ENCODE data around the gene IL12A. TPM values are rescaled to one million over a fixed set of nuclear protein-coding genes. Genes with fewer than 3 reads are reported as not detected.

The IL12A gene
- total and polyA plus RNA-seq, 2 of the 8 experiments (the other 6 are each of a cell fraction or from before 2014, with no cell fraction given) = 0.41 to 0.92 TPM

DNA sequence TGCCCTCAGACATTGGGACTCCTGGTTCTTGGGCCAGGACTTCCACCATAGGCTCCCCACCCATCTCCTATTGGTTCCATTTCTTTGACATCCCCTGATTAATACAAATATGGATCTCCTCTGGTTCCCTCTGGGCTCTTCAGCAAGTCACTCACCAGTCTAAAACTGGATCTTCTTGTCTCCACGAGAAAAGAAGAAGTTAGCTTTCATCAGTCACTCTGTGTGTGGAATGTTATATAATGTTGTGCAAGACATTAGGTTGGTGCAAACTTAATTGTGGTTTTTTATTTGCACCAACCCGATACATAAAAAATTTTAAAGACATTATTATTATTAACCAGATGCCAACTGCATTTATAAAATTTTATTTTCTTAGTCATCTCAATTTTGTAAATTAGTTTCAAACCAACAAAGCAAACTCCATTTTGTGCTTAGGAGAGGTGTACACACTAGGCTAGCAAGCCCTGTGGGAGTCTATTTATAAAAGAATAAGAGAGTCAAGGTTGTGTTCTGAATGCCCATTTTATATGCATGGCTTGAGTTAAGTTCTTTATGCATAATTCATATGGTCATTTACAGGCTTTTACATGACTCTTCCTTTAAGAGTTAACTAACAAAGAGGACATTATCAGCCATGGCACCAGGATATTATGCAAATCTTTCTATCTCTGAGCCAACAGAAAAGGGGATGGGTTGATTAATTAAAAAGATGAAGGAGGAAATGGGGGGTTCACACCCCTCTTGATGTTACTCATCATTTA, 35.1 kb upstream of the IL12A start:
- FAIRE-seq (no peak), DNase-seq (ENCODE audit: low read depth in 1 of 2, low spot score in 2 of 2) (no peak)
- no peaks in the 10 kb centered on the region for H3K36me3 ChIP-seq (ENCODE audit: control insufficient read depth in 2 of 4, insufficient read depth in 4 of 4, low read length in 3 of 4)
- no peak overlapping the region for H3K9ac ChIP-seq (replicated peaks in 1 of 4; ENCODE audit: extremely low read depth in 1 of 4, low read depth in 3 of 4, low read length in 3 of 4)
- no peak overlapping the region for H2BK12ac ChIP-seq (ENCODE audit: low read depth, low read length)
- H2AFZ ChIP-seq (ENCODE audit: low read length) = no peak overlapping the region
- no peaks in the 10 kb centered on the region for H3K79me2 ChIP-seq (ENCODE audit: control insufficient read depth in 1 of 2, insufficient read depth in 2 of 2, low read length in 2 of 2)
- no peaks in the 10 kb centered on the region for H3K4me1 ChIP-seq (replicated peaks in 1 of 4; ENCODE audit: control insufficient read depth in 3 of 4, insufficient read depth in 4 of 4, low read length in 3 of 4)
- H4K5ac ChIP-seq (ENCODE audit: insufficient read length, low read depth, low read length) = no peak overlapping the region
- H3K27me3 ChIP-seq (replicated peaks in 1 of 4; ENCODE audit: control insufficient read depth in 3 of 4, extremely low read depth in 1 of 4, insufficient read depth in 3 of 4, low read length in 3 of 4) = no peaks in the 10 kb centered on the region
- H4K91ac ChIP-seq (replicated peaks; ENCODE audit: insufficient read length, low read length) = no peak overlapping the region
- no peak overlapping the region for H3K23ac ChIP-seq (ENCODE audit: insufficient read length)
- H3K4ac ChIP-seq (replicated peaks; ENCODE audit: insufficient read length, low read depth, low read length) = no peak overlapping the region
- POLR2A ChIA-PET (ENCODE audit: partially characterized antibody) = no interaction called here
- H3K56ac ChIP-seq (replicated peaks; ENCODE audit: insufficient read length, low read depth, low read length) = no peak overlapping the region
- CTCF ChIA-PET (ENCODE audit: partially characterized antibody) = interaction anchor here (0.6 to 1.4 kb wide), 4 partner anchors 10 to 53 kb away, joined by 3 to 6 read pairs (median 4); partner anchors contain the start of gene IL12A
- no peaks in the 10 kb centered on the region for H3K23me2 ChIP-seq (ENCODE audit: low read depth, low read length)
- no peak overlapping the region for H3K18ac ChIP-seq (ENCODE audit: extremely low read depth, low read length)
- no peak overlapping the region for H2AK5ac ChIP-seq (ENCODE audit: low read depth, low read length)
- no peaks in the 10 kb centered on the region for H3K9me3 ChIP-seq (ENCODE audit: insufficient read depth in 2 of 2, low read depth in 1 of 2, low read length in 1 of 2)
- no peak overlapping the region for H2BK5ac ChIP-seq (ENCODE audit: low read depth, low read length)
- H3K4me2 ChIP-seq (ENCODE audit: insufficient read depth in 1 of 2, low read depth in 2 of 2, low read length in 2 of 2) = no peak overlapping the region
- no peaks in the 10 kb centered on the region for H3K79me1 ChIP-seq (ENCODE audit: low read depth, low read length)
- H4K8ac ChIP-seq (ENCODE audit: extremely low read depth, insufficient read depth, low read length) = no peak overlapping the region
- H3K27ac ChIP-seq (ENCODE audit: low read depth, low read length) = no peak overlapping the region
- no peak overlapping the region for H2BK120ac ChIP-seq (replicated peaks; ENCODE audit: low read depth, low read length)
- H2BK20ac ChIP-seq (ENCODE audit: low read length) = no peak overlapping the region
- H3K4me3 ChIP-seq (ENCODE audit: extremely low read depth in 1 of 4, insufficient read depth in 2 of 4, low read depth in 3 of 4, low read length in 4 of 4) = no peak overlapping the region
- H3K14ac ChIP-seq (ENCODE audit: insufficient read length) = no peak overlapping the region
- H4K20me1 ChIP-seq (replicated peaks in 1 of 2; ENCODE audit: control insufficient read depth in 1 of 2, insufficient read depth in 2 of 2, low read length in 2 of 2) = no peaks in the 10 kb centered on the region
- 87% methylated on average over 2 of the region's 2 CpGs; no CpG with 5 or more reads in 1 of the 2 experiments for WGBS, 2 experiments (ENCODE audit: extremely low coverage in 1 of 2, insufficient coverage in 1 of 2, insufficient read length in 1 of 2, insufficient replicate concordance in 2 of 2, low coverage in 1 of 2, low lambda C conversion rate in 2 of 2, missing lambda C conversion rate in 1 of 2)
- H2BK15ac ChIP-seq (ENCODE audit: low read length) = no peak overlapping the region
